Body of pancreas (tissue), 4 donors: ENCODE results near the gene FAM240B.

ENCODE experiments used
- POLR2A ChIP-seq, 3 donors: fragments of 450-650 bp; IDR thresholded peaks; one replicate each; pipeline ENCODE4 v1.6.1; 2016; ENCODE audit warnings: antibody characterized with exemption in 3 of 3, mild to moderate bottlenecking in 2 of 3
- TF ChIP-seq, protein P1 (sequence below), 7 experiments: fragments of 450-650 bp in 4 of 7; fragments of 200-600 bp in 3 of 7; sonication (generic) in 3 of 7; IDR thresholded peaks; one replicate each; pipeline ENCODE4 v1.5.1; 2016 to 2019; ENCODE audit warnings: antibody characterized with exemption in 7 of 7

DNA sequence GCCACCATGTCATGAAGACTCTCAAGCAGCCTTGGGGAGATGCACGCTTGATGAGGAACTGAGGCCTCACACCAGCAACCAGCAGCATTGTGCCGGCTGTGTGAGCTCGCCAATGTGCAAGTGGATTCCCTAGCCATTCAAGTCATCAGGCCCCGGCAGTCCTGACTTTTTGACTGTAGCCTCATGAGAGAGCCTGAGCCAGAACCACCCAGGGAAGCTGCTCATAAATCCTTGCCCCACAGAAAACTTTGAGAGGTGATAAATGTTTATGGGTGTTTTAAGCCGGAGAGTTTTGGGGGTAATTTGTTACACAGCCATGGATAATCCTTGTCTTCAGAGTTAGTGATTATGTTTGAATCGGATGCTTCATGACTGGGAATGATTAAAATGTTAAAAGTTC lies 44.7 kb downstream of the FAM240B start:
- TF ChIP-seq, protein P1, sequence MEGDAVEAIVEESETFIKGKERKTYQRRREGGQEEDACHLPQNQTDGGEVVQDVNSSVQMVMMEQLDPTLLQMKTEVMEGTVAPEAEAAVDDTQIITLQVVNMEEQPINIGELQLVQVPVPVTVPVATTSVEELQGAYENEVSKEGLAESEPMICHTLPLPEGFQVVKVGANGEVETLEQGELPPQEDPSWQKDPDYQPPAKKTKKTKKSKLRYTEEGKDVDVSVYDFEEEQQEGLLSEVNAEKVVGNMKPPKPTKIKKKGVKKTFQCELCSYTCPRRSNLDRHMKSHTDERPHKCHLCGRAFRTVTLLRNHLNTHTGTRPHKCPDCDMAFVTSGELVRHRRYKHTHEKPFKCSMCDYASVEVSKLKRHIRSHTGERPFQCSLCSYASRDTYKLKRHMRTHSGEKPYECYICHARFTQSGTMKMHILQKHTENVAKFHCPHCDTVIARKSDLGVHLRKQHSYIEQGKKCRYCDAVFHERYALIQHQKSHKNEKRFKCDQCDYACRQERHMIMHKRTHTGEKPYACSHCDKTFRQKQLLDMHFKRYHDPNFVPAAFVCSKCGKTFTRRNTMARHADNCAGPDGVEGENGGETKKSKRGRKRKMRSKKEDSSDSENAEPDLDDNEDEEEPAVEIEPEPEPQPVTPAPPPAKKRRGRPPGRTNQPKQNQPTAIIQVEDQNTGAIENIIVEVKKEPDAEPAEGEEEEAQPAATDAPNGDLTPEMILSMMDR (IDR thresholded peaks at IDR 0.05) = no peak
- no peak for TF ChIP-seq POLR2A (IDR thresholded peaks at IDR 0.05)
